Cortex of kidney (tissue), 1 donor: ENCODE data around the gene TESK2.

Experiments
- DNase-seq: peaks from one replicate; lab custom pipeline; 2025; lab: John Stamatoyannopoulos, UW

TESK2 gene

GRCh38 chr1:45303520-45304310 lies 187.2 kb downstream of the TESK2 start:
- peak; percentile 53 for DNase-seq

DNA sequence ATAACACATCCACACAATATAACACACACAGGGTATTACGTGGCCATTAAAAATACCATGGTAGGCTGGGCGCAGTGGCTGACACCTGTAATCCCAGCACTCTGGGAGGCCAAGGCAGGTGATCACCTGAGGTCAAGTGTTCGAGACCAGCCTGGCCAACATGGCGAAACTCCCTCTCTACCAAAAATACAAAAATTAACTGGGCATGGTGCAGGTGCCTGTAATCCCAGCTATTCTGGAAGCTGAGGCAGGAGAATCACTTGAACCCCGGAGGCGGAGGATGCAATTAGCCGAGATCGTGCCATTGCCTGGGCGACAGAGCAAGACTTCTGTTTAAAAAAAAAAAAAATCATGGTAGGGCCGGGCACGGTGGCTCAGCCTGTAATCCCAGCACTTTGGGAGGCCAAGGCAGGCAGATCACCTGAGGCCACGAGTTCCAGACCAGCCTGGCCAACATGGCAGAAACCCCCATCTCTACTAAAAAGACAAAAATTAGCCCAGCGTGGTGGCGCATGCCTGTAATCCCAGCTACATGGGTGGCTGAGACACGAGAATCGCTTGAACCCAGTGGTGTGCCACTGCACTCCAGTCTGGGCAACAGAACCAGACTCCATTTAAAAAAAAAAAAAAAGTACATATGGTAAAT lies 188.3 kb downstream of the TESK2 start:
- no peak for DNase-seq

GRCh38 chr1:45300669-45300997 lies 190.3 kb downstream of the TESK2 start:
- DNase-seq: no peak

- no peak for DNase-seq
Measured at GRCh38 chr1:45299981-45300668, 190.8 kb downstream of the TESK2 start.

- DNase-seq: no peak
Measured at GRCh38 chr1:45299296-45299695, 191.7 kb downstream of the TESK2 start.

DNA sequence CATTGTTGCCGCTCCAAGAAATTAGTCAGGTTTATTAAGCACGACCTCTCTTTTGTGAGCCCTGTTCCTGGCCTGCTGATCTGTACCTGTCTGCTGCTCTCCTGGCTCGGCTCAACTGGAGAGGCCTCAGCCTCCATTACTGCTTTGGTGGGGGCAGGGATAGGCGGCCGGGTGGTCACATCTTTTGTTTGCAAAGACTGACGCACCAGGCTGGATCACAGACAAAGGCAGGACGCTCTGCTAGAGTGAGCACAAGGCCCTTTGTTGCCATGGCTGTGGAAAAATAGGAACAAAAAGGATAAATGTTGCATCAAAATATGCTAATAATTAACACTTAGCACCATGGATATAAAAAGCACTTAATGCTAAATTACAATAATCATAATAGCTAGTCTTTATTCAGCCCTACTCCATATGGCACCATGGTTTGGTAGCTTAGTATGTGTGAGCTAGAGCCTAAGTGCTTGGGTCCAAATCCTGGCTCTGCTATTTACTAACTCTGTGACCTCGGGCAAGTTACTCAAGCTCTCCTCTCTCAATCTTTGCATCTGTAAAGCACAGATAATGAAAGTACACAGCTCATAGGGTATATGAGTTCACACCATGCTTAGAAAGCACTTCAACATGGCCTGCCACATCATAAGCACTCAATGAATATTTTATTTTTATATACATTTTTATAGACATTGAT lies 193.2 kb downstream of the TESK2 start:
- DNase-seq: no peak
